ENCODE data around the gene MIPOL1.
"Not testable (repeated sequence)": the region's sequence is repeated elsewhere in the genome, so short reads cannot be mapped to it uniquely, and the experiment has no call there.

MIPOL1 gene

GRCh38 chr14:37546621-37547447 lies 349.1 kb downstream of the MIPOL1 start:
- no peak for DNase-seq (ENCODE audit: low spot score)

DNA sequence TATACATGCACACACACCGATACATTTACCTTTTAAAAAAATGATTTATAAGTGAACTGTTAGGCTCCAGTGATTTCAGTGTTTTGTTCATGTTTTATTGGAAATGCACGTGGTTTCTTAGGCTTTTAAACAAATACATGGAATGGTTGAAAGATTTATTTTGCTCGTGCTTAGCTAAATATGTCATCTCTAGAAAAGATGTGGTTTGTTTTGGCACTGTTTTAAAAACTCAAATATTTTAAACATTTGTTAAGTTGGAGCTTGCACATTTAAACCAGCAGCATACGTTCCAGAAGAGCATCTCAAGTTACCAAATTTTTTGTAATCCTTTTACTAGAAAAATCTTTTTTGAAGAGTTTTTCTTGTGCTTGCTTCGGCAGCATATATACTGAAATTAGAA lies 352.8 kb downstream of the MIPOL1 start:
- DNase-seq (ENCODE audit: low spot score): no peak

- no peak for DNase-seq (ENCODE audit: low spot score)
Measured at GRCh38 chr14:37551119-37551518, 353.4 kb downstream of the MIPOL1 start.

- DNase-seq (ENCODE audit: low spot score): no peak
Measured at GRCh38 chr14:37553935-37554550, 356.3 kb downstream of the MIPOL1 start.

- not testable (repeated sequence) for DNase-seq (ENCODE audit: low spot score)
Measured at GRCh38 chr14:37555596-37555995, 357.9 kb downstream of the MIPOL1 start.

GRCh38 chr14:37558740-37559139 lies 361.0 kb downstream of the MIPOL1 start:
- DNase-seq (ENCODE audit: low spot score): no peak

GRCh38 chr14:37559386-37559785 lies 361.6 kb downstream of the MIPOL1 start:
- DNase-seq (ENCODE audit: low spot score): no peak

- no peak for DNase-seq (ENCODE audit: low spot score)
Measured at GRCh38 chr14:37563189-37563588, 365.5 kb downstream of the MIPOL1 start.

DNA sequence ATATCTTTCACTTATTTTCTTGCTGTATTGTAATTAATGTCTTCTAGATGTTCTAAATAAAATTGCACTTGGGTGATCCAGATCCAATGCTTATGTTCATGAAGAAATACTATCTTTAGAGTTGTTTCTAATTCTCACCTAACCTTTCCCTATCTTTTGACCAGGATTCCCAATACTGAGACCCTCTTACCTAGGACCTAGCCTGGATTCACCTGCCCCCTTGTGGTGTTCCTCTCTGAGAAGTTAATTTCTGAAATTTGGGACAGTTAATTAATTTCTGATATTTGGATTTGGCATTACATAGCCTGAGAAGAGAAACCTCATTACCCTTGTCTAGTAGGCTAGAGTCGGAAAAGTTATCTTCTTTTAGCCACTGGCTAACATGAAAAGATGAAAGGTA lies 367.8 kb downstream of the MIPOL1 start:
- DNase-seq (ENCODE audit: low spot score): no peak

- DNase-seq (ENCODE audit: low spot score): no peak
Measured at GRCh38 chr14:37566811-37567371, 369.2 kb downstream of the MIPOL1 start.

DNA sequence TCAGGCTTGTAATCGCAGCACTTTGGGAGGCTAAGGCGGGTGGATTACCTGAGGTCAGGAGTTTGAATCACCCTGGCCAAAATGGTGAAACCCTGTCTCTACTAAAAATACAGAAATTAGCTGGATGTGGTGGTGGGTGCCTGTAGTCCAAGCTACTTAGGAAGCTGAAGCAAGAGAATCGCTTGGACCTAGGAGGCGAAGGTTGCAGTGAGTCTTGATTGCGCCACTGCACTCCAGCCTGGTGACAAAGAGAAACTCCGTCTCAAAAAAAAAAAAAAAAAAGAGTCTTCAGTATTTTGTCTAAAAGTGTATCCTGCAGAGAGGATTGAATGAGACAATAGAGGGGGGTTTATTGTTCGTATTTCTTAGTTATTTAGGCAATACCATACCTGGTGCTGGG lies 372.0 kb downstream of the MIPOL1 start:
- DNase-seq (ENCODE audit: low spot score): no peak

GRCh38 chr14:37571391-37571790 lies 373.7 kb downstream of the MIPOL1 start:
- no peak for DNase-seq (ENCODE audit: low spot score)

DNA sequence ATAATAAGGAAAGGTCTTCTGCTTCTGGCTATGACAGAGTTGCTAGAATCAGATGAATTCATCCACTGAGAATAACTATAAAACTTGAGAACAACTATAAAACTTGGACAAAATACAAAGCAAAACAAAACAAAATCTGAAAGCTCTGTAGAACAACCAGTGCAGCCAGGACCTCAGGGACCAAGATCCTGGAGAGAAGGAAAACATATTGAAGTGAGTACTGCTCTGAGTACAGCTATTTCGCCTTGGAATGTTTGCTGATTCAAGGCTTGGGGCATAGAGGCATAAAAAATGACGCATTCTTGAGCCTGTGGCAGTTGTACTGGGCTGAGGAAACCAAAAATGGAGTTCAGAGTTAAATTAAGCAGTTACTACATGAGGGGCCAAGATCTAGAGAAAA lies 375.6 kb downstream of the MIPOL1 start:
- no peak for DNase-seq (ENCODE audit: low spot score)

DNA sequence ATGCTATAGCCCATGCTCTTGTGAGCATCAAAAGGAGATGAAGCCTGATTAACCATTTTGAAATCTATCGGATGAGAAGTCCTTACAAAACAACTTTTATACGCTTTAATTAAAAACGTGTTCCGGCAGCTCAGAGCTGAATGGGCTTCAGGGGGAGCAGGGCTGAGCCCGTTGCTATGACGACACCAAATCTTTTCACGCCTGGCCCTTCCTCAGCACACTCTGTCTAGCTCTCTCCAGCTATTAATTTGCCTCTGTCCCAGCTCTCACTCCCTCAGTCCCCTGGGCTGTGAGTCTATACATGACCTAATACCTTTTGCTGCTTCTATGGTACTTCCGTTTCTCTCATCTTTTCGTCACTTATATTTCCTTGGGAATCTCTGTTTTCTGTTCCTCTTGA lies 381.5 kb downstream of the MIPOL1 start:
- DNase-seq (ENCODE audit: low spot score): no peak

GRCh38 chr14:37580146-37580545 lies 382.4 kb downstream of the MIPOL1 start:
- no peak for DNase-seq (ENCODE audit: low spot score)

DNA sequence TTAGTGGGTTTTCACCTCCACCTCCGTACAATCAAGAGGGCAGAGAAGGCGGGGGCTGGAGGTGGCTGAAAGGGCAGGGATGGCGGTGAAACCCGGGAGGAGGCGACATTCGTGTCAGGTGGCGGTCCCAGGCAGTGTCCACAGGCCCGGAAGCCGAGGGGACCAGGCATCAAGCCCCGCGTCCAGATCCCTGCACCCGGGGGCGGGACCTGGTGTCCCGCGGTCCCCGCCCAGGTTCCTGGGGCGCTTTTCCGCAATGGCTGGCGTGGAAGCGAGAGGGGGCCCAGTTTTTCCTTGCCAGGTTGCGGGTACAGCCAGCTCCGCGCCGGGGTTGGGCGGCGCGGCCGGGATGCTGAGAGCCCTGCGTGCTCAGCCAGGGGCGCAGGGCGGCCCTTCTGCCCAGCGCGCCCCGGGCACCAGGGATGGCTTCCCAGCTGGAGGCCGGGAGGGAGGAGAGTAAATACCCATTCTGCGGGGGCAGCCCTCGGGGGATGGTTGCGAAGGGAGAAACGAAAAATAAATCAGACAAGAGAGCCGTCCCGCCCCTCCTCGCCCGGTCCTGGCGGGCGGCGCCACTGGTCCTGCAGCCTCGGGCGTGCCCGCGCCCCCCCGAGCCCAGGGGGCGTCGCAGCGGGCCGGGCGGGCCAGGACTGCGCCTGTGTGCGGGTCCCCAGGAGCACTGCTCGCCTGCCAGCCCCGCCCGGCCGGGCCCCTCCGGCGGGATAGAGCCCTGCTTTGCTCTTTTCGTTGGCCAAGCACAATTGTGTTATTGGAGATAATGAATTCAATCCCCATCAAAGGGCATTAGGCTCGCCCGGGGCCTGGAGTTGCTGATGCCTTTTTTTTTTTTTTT lies 385.8 kb downstream of the MIPOL1 start:
- DNase-seq (ENCODE audit: low spot score): no peak

- DNase-seq (ENCODE audit: low spot score): no peak
Measured at GRCh38 chr14:37584211-37585100, 386.7 kb downstream of the MIPOL1 start.

DNA sequence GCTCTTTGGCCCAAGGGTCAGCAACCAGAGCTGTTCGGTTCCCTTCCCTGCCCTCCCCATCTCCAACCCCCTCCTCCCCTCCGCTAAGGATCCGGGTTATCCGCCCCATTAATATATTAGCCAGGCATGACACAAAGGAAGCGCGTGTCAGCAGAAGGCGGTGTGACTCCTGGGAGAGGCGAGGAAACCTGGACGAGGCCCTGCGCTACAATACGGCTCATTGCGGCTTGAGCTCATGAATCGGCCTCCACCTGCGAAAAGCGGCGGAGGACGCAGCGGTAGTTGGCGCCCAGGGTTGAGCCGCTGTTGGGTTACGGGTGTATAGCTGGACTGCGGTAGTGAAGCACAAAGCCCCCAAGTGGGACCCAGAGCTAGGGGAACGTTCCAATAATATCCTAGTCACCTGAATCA lies 387.4 kb downstream of the MIPOL1 start:
- no peak for DNase-seq (ENCODE audit: low spot score)

- DNase-seq (ENCODE audit: low spot score): no peak
Measured at GRCh38 chr14:37585971-37586796, 388.4 kb downstream of the MIPOL1 start.

DNA sequence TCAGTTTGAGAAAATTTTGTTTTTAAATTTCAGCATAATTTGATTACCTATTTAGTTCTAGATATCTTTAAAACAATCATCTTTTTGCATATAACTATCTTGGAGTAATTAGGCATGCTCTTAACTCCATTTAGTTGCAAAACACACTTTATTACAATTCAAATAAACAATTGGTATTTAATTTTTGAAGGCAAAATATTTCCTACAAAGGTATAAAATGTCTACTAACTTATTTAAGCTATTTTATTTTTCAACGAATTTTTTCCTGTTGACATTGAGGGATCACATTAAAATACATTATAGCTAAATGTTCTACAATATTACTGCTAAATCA lies 389.0 kb downstream of the MIPOL1 start:
- no peak for DNase-seq (ENCODE audit: low spot score)

Measured in germinal center (tissue), 1 donor.